ENCODE results near the gene FITM1.
A peak's percentile ranks its signal among the peaks of the same experiment; 100 is the strongest.

Gene FITM1

DNA sequence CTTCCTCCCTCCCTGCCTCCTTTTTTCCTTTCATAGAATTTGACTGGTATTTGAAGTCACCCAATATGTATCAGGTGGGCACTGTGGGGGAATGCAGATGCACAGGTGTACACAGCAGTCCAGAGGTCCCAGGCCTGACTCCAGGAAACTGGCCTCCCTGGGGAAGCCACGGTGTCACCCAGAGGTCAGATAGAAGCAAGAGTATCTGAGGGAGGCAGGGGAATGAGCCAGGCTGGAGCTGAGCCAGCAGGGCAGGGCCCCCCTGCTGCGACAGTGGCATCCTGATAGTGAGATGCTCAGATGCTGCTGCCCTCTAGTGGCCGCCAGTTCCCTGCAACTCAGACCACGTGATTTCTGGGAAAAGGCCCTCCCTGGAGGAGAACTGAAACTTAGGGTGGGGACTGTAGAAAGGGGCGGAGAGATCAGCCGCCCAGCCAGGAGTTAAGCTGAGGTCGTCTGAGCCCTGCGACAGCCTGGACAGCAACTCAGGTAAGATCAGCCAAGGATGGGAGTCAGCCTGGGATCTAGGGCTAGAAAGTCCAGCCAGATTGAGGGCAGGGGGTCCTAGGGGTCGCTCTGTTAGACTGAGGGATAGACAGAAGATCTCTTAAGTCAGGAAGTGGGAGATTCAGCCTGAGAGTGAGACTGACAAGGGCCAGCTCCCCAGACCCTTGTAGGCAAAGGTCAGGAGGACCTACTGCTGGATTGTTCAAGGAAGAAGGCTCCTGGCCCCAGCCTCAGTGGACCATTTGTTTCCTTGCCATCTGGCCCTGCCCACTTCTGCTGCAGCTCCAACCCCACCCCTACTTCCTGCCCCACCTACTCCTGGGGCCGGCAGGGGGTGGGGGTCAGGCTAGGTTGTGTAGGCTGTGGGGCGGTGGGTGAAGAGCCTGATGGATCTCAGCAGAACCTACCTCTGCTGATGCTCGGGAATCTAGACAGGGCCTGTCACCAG, 30.7 kb downstream of the FITM1 start, which contains the start of gene IRF9:
Gene IRF9 (plus strand): TSS at position 416 of the 955 bp plus-strand sequence. CDS start 880 bp downstream, outside the sequence.
- peak; percentile 79 for DNase-seq

DNA sequence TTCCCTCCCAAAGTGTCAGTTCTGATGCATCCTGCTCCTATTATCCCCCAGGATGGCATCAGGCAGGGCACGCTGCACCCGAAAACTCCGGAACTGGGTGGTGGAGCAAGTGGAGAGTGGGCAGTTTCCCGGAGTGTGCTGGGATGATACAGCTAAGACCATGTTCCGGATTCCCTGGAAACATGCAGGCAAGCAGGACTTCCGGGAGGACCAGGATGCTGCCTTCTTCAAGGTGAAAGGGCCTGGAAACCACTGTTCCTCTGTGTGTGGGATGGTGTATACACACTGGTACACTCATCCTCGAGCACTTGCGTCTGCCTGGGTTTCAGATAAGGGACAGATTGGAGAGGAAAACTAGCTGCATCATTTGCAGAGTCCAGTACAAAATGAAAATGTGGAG, 31.6 kb downstream of the FITM1 start:
- DNase-seq = no peak

DNA sequence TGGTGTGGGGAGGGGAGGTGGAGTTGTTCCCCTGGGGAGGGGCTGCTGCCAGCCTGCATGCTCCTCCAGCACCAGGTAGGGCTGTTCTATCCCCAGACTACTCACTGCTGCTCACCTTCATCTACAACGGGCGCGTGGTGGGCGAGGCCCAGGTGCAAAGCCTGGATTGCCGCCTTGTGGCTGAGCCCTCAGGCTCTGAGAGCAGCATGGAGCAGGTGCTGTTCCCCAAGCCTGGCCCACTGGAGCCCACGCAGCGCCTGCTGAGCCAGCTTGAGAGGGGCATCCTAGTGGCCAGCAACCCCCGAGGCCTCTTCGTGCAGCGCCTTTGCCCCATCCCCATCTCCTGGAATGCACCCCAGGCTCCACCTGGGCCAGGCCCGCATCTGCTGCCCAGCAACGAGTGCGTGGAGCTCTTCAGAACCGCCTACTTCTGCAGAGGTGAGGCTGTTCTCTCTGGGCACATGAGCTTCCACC, 34.1 kb downstream of the FITM1 start:
- no peak for DNase-seq

DNA sequence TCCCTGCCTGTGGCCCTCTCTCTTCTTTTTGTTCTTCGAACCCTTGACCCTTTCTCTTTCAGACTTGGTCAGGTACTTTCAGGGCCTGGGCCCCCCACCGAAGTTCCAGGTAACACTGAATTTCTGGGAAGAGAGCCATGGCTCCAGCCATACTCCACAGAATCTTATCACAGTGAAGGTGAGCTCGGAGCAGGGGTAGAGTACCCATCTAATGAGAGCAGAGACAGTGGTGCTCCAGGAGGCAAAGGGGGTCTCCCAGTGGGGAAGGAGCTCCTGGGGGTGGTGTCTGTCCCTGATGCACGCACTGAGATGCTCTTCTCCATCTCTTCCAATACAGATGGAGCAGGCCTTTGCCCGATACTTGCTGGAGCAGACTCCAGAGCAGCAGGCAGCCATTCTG, 35.3 kb downstream of the FITM1 start:
- DNase-seq = no peak

DNA sequence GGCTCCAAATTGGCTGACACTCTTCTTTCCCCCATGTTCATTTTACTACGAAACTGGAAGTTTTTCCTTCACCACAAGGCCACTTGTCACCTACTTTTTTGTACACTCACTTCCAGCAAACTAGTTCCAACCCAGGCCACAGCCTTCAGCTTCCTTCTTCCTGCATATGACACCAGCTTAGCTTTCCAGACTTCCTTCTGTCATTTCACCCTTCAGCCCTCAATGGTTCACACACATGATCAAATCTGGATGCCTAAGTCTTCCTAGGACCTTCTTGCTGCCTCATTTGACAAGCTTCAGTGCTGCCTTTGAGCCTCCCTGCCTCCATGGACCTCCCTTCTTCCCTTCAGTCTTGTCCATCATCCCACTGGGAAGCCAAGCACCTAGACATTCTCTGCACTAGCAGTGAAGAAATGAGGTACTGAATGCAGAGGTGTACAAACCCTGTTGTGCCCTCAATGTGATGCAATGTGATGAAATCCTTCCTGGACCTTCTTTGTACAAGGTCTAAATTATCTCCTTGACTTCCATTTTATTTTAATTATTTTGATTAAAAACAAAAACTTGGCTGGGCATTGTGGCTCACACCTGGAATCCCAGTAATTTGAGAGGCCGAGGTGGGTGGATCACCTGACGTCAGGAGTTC, 37.1 kb downstream of the FITM1 start:
- no peak for DNase-seq

DNA sequence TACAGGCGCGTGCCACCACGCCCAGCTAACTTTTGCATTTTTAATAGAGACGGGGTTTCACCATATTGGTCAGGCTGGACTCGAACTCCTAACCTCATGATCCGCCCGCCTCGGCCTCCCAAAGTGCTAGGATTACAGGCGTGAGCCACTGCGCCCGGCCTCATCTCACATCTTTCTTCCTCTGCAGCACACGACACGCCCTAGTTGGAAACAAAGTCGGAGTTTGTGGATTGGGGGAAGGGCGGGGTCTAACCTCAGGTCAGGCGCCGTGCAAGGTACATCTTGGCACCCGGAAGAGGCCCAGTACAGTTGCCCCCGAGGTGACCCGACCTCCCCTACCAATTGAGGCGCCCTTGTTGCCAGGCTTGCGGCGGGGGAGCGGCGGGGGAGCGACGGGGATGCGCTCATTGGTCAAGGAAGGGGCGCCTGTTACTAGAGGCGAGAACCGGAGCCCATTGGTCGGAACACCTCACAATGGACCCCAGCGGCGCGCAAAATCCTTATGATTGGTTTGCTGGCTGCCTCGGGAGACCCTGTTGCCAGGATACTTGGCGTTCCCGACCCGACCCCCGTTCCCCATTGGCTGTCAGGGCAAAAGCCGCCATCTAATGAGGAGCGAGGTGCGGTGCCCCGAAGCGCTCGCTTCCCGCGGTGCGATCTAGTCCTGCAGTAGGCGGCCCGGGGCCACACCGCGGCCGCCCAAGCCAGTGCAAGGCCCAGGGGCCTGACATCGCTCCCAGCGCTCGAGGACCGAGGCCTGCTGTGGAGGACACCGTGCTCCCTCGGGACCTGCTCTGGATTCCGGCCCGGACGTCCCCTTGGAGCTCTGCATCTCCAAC, 41.2 kb downstream of the FITM1 start, which contains the start of gene REC8:
Gene REC8 (plus strand): TSS at position 659 of the 839 bp plus-strand sequence. CDS start 473 bp downstream, outside the sequence.
- peak; percentile 81 for DNase-seq

DNA sequence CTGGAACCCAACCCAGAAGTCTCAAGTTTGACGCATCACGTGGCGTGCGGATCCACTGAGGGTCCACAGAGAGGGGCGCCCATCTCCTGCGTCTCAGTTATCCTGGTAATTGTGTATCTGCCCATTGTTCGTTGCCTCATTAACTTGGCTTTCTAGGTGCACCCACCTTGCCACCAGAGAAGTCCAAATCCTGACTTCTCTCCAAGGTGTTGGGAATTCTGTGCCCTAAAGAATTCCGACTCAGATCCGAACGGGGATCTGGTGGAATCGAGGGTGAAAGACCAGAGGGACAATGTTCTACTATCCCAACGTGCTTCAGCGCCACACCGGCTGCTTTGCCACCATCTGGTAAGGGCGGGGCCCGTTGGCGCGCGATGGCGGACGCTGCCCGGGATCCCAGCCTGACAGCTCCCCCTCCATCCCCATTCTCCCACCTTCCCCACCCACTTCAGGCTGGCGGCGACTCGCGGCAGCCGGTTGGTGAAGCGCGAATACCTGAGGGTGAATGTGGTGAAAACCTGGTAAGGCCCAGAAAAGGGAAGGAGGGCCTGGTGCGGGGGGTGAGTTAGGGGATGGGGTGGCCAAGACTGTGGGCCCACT, 41.9 kb downstream of the FITM1 start:
- DNase-seq = no peak

DNA sequence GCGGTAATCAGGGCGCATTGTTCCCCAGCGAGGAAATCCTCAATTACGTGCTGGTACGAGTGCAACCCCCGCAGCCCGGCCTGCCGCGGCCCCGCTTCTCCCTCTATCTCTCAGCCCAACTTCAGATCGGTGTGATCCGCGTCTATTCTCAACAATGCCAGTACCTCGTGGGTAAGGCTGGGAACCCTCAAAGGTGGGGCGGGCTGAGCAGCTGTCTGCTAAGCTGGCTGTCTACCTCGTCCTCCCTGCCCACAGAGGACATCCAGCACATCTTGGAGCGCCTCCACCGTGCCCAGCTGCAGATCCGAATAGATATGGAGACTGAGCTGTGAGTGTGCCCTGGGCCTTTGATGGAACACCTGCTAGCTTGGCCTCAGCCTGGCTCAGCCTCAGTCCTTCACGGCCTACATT, 42.4 kb downstream of the FITM1 start:
- DNase-seq = peak; percentile 39

DNA sequence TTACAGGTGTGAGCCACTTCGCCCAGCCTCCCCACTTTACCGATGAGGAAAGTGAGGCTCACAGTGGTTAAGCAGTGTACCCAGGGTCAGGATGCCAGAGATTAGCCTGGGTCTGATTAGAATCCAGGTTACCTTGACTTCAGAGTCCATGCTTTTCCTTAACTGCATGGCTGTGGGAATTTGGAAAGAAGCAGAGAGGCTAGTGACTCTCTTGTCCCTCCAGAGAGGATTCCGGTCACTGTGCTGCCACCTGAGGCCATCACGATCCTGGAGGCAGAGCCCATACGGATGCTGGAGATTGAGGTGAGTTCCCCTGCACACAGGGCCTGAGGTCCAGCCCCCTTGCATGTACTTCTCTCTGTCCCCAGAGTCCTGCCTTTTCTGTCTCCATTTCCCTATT, 46.1 kb downstream of the FITM1 start:
- DNase-seq = no peak

DNA sequence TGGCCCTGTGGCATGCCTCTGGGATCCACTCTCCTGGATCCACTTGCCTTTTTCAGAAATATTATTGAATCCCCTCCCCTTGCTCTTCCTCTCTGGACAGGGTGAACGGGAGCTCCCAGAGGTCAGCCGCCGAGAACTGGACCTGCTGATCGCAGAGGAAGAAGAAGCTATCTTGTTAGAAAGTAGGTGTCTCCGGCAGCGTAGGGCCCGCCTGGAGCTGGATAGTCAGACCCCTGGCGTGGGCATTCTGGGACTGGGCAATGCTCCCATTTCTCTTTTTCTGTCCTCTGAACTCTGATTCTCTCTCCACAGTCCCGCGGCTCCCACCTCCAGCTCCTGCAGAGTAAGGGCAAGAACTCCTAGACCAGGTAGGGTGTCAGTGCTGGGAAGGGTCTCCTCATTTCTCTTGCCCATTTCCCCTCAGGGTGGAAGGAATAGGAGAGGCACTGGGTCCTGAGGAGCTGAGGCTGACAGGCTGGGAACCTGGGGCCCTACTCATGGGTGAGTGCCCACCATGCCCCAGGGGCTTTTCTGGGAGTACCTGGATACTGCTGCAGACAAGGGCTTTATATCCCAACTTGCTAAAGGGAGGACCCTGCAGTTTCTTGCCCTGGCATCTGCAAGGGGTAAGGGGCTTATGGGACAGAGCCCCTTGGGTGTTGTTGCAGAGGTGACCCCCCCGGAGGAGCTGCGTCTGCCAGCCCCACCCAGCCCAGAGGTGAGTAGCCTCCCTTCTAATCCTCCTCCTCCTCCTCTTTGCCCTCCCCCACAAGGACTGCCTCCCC, 46.8 kb downstream of the FITM1 start:
- DNase-seq = no peak

DNA sequence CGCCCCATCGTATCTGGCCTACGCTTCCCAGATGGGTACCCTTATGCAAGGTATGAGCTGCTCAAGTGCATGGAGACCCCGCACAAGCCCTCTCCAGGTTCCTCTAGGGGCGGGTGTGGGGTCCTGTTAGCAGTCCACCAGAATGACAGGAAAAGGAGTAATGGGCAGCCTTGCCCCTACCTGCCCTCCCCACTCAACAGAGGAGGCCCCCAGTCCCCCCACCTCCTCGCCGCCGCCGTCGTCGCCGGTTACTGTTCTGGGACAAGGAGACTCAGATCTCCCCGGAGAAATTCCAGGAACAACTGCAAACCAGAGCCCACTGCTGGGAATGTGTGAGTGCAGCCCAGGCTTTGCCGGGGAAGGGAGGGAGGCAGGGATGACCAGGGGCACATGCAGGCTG, 47.4 kb downstream of the FITM1 start:
- DNase-seq = no peak

DNA sequence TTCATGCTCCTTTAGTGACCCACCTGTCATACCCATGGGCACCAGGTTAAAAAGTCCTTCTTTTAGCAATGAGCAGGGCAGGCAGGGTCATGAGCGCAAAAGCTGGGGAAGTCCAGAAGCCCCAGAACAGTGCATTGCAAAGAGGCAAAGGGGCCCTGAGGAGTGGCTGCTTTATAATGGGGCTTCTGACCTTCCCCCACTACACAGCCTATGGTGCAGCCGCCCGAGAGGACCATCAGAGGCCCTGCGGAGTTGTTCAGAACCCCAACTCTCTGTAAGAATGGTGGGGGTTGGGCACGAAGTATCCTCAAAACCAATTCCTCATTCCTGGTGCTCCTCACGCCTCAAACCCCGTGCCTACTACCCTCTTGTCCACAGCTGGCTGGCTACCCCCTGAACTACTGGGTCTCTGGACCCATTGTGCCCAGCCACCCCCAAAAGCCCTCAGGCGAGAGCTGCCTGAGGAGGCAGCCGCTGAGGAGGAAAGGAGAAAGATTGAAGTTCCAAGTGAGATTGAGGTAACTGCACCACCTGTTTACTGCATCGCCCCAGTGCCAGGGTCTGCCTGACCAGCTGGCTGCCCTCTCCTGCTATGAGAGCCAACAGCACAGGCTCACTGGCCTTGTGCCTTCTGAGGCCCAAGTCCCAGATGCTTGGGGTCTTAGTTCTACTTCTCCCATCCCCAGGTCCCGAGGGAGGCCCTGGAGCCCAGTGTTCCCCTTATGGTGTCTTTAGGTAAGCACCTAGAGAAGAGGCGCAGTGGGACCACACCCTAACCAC, 48.1 kb downstream of the FITM1 start:
- DNase-seq = no peak

DNA sequence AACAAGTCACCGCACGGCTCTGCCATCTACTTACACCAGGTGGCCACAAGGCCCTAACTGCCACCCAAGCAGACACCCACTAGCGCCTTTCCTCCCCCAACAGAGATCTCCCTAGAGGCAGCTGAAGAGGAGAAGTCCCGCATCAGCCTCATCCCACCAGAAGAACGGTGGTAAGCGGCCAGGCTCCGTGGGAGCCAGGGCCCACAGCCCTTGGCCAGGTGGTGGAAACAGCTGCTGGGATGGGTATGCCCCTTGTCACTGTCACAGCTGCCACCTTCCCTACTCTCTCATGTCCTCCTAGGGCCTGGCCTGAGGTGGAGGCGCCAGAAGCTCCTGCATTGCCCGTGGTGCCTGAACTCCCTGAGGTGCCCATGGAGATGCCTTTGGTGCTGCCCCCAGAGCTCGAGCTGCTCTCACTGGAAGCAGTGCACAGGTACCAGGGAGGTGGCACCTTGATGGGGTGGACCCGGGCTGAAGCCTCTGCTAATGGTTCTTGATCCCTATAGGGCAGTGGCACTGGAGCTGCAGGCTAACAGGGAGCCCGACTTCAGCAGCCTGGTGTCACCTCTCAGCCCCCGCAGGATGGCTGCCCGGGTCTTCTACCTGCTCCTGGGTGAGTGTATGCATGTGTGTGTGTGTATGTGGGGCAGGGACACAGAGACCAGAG, 49.0 kb downstream of the FITM1 start:
- no peak for DNase-seq

DNA sequence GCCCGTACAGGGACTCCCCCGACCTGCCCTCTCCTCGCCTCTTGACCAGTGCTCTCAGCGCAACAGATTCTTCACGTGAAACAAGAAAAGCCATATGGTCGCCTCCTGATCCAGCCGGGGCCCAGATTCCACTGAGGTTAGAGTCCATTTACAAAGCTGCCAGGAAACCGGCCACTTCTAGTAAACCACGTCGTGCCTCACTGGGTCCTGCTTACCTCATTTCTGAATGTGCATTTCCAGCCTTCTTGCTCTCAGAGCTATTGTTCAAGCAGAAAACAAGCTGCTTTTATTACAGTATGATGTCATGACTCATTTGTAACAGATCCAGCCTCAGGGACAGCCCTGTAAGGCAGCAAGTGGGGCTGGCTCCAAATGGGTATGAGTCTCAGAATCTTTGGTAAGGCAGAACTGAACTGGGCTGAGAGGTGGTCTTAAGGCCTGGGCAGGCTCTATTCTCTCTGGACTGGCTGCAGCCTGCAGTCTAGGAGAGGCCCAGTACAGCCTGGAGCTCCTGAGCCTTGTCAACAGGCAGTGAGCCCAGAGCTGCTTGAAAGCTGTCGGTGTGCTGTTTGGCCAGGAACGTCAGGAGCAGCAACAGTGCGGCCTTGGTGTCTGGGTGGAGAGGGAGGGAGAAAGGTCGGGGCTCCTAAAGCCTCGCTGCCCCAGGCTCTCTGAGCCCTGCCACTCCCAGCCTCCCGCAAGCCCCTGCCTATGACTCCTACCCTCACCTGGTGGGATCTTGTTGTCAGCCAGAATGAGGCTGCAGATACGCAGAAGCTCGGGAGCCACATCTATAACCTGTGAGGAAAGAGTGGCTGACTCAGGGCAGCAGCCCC, 49.7 kb downstream of the FITM1 start:
- DNase-seq = no peak

DNA sequence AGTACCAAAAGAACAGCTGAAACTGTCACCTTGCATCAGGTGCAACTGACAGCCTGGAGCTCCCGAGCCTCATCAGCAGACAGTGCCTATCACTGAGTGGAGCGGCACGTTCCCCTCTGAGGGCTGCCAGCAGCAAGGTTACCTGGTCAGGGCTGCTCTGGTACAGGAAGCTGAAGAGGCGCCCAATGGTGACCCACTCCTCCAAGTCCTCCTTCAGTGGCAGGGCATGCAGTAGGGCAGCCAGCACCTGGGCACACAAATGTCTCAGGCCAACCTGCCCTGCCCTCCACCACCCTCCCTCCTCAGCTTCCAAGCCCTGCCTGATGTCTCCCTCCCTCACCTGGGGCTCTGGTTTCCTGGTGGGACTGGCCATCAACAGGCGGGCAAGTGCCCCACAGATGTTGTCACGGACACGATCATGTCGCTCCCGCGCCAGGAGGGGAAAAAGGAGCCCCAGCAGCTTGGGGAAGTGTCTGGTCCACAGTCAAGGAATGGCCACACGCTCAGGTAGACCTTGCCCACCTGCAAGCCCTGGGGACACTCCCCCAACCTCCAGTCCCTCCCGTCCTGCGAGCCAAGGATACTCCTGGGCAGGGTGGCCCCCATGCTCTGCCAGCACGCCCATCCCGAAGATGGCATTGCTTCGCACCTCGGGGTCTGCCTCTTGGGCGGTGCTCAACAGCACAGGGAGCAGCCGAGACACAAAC, 51.1 kb downstream of the FITM1 start:
- DNase-seq = no peak

Data from right kidney (tissue), 1 donor.